ENCODE results near the gene THRB.

Gene THRB

DNA sequence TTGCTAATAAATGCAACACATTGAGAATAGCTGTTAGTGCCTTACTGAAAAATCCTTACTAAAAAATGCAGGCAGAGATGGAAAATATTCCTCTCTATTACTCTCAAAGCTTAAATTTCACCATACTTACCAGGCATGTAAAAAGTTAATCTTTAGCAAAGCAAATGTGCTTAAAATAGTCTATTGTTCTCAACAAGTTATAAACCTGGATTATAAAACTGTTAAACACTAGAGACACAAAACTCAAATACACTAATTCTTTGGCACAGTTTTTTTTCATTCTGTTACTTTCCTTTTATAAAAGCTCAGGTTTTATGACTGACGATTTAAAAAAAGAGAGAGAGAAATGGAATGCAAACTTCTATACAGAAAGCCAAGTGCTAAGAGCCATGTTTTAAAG is 119.8 kb downstream of the THRB start:
- DNase-seq (ENCODE audit: low spot score) = no peak

DNA sequence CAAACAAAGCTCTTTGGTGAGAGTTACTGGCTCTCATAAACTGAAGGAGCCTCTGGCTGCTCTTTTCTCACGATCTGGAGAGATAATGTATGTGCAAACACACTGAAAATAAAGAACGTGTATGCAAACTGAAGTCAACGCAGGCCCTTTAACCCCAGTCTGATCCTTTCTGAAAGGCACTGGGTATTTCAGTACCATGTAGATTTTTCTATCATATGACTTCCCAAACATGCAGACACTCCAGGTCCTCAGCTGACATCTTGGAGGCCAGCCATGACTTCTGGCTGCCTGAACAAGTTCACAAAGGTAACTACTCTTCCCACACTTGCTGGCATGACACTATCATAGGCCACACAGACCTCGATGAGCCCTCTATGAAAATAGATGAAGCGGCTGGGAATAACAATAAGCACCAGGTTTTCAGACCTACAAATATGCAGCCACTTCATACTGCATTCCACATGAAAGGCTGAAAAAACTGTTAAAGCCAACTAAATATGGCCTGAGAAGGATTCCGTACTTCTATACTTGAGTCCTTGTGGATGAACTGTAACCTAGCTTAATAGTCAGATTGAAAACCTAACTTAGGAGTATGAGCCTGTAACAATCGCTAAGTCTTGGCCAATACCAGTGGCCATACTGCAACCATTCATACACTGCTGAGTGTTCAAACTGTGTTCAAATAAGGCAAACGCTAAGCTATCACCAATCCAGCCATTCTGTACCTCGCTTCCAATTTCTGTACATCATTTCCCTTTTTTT is 121.3 kb downstream of the THRB start:
- DNase-seq (ENCODE audit: low spot score) = no peak

DNA sequence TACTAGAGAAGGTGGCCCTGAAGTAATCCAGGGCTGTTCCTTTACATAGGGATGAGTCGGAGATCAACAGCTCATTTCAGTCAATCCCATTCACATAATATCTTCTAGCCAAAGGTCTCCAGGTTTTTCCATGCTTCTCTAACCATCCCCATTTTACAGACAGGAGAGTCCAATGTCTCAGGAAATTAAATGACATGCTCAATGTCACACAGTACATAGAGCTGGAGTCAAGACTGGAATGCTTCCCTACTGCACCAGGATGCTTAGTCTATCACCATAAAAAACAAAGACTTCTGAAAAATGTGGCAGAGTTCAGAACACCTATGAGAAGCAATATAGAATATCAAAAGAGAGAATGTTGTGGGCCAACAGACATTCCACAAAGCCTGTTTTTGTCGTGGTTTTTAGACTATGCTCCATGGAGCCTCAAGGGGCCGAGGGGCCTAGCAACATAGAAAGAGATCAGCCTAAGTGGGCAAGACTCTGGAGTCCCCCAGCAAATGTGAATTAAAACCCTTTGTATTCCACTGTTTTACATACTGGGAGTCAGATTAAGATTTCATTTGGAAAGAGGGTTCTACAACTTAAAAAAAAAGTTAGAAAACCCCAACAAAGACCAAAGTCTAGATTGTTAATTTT is 122.0 kb downstream of the THRB start:
- DNase-seq (ENCODE audit: low spot score) = no peak

DNA sequence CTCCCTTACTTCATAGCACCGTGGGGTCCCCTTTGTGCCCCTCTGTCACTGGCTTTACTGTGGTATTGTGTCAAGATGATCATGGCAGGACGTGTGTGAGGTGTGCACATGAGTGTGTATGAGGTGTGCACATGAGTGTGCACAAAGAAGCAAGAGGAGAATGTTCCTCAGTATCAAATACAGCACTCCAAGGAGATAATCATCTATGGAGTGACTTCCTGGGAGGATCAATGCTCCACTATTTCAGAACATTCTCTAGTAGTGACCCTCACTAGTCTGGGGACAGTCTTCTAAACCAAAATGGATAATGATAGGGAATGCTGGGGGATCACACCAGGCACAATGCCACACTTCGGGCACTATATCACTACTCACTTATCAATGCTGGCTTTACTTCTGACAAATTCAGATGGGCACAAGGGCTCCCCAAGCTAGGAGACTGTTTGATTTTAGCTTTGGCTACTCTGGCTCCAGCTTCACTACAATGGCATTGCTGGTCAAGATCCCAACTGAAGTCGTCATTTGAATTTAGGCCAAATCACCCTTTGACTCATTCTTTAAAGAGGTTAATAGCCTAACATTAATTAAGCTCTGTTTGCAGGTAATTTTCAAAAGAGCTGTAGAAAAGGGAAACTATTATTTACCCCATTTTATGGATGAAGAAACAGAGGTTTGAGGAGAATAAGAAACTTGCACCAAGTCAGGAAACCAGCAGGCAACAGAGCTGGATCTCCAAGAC is 124.1 kb downstream of the THRB start:
- no peak for DNase-seq (ENCODE audit: low spot score)

DNA sequence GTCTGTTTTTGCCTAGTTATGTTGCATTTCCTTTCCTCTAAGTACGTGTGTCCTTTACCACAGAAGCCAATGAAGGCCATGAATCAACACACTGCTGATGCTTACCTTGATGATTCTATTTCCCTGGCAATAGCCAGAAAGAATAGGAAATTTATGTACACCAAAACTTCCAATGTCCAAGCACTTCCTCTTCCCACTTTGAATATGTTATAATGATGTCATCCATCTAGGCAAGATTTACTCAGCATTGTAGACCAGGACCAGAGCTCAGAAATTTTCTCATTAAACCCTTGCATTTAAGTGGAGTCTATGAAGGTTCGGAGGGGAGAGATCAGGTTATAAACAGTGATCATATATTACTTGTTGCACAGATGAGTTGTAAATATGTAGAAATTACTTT is 126.0 kb downstream of the THRB start:
- no peak for DNase-seq (ENCODE audit: low spot score)

DNA sequence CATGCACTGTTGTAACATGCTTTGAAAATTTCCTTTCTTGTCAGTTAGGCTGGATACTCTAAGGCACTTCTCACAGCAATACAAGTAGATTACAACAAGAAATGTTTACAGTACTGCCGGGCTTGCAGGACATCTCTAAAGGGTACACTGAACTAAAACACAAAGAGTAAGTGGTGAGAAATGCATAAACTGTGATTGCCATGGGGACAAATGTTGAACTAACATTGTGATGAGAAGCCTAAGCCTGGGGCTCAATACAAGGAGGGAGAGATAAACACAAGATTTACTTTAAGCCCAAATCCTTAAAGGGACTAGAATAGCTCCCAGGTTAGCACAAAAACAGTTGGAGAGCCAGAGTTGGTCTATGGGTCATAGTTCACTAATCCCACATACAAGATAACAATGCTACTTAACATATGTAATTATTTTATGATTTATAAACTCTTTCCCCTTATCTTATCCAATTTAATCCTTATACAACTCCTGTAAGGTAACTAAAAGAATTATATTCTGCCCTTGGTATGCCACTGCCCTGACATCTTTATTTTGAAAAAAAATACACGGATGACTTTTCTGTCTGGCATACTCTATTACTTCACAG is 126.9 kb downstream of the THRB start:
- no peak for DNase-seq (ENCODE audit: low spot score)

DNA sequence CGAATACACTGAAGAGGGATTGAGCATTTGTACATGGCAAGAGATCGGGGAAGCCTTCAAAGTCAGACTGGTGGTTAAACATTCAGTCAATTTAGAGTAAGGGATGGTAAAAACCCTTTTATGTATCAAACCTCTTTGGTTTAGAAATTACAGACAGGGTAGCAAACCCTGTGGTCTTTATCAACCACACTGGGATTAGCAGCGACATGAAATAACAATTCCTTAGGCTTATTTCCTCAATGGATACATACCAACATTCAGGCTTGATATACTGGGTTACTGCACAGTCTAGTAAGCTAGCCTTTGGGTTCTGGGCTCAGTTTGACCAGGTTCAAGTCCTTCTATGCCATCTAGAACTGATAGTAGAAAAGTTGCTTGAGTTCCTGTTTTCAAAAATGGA is 127.4 kb downstream of the THRB start:
- DNase-seq (ENCODE audit: low spot score) = no peak

DNA sequence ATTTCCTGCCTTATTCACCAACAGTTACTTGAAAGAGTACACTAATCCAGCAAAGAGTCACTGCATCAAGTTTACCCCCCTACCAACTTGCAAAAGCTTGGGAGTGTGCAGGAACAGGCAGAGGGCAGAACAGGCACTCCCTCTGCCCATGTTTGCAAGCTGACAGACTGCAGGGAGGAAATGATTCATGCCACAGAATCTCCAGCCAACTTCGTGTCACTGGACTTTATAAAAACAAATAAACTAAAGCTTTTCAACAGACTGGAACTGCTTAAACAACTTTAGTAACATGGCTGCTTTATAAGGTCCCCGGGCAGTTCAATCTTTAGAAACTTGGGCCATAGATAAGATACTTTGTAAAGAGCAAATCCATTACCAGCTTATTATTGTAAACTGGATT is 129.5 kb downstream of the THRB start:
- no peak for DNase-seq (ENCODE audit: low spot score)

DNA sequence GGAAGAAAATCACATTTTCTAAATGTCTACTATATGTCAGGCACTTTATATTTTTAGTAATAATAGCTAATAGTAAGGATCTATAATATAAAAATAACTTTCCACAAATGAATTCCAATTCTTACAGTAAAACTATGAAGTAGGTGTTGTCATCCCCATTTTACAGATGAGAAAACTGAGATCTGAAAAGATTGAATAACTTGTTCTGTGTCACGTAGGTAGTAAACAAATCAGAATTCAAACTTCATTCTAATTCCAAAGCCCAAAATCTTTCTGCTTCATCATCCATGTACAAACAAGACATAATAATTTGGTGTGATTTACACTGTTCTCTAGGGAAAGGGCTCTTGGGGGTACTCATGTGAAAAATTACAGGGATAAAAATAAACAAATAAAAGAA is 130.3 kb downstream of the THRB start:
- no peak for DNase-seq (ENCODE audit: low spot score)

DNA sequence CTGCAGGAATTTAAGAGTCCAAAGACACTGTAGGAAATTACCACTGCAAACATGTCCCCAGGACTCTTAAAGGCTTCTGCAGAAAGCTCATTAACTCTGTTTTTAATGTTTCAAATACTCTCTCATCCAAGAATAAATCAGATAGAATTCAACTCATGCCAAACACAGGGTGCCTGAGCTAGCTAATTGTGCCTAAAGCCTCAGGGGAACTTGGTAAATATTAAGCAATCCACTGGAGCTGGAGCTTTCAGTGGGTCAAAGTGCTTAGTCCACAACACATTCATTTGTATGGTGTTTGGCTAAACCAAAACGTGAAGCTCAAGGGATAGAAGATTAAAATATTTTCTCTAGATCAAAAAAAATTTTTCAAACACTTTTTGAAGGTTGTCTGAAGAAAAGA is 131.4 kb downstream of the THRB start:
- DNase-seq (ENCODE audit: low spot score) = no peak

DNA sequence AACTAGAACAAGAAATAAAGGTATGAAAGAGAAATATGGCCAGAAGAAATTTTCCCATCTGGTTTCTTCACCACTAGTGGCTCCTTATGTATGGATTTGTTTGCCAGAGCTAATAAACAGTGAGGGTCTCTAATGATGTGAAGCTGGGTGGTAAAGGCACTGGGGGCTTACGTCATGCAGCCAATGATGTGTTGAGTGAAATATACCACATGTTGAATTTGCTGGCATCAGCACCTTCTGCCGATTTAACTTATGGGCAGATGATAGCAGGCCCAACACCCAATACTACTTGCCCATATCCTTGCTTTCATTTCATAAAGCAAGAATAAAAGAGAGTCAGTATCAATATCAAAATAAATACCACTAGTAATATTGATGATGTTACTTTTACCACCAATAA is 133.0 kb downstream of the THRB start:
- no peak for DNase-seq (ENCODE audit: low spot score)

DNA sequence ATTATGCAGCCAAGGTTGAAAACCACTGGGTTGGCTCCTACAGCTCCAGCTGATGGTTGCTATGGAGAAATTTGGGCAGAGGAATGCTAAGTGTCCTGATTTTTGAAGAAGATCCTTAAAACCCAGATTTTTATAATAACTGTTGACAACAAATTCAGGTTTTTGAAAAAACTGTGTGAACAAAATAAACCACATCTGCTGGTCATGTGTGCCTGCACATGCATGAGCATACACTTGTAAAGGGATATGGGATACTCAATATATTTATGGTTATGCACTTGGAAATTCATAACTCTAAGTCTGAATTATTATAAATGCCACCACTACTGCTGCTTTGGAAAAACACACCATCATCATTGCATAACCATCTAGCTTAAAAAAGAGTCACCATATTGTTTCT is 133.7 kb downstream of the THRB start:
- no peak for DNase-seq (ENCODE audit: low spot score)

DNA sequence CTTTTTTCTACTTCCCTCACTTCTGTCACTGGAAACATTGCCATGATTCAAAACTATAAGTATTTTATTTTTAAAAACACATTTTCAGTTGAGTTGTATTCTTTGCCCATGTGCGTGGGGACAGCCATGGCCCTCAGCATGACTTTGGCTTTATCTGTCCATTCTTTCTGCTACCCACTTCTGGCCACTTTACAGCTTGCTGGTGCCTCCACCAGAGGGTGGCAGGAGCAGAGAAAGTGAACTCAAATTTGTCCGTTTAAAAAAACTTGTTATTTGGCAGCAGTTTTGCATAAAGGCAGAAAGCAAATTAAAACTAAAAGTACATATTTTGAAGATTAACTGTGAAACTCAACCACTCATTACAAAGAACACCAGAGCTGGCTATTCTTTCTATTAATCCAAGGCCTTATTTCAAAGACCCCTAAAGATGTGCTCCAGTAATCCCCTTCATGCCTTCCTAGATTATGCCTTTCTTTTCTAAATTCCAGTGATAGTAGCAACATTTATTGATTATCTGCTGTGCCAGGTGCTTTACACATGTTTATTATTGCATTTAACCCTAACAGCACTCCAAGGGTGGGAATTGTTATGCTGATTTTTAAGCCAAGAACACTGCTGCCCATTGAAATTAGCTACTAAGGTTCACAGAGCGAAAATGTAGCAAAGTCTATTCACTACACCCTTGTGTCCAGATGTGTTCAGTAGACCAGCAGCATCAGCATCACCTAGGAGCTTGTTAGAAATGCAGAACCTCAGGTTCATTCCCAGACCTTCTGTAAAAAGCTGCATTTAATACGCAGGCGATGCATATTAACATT is 134.8 kb downstream of the THRB start:
- no peak for DNase-seq (ENCODE audit: low spot score)

DNA sequence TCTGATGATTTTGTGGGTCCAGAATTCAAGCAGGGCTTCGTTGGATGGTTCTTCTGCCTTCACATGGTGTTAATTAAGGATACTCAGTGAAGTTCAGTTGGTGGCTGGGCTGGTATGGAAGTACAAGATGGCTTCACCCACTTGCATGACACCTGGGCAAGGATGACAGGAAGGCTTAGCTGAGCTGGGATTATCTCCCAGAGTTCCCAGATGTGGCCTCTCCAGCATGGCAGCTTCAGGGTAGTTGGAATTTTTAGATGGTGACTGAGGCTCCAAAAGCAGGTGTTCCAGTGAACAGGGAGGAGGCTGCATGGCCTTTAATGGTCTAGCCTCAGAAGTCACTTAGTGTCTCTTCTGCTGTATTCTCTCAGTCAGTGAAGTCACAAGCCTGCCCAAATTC is 135.5 kb downstream of the THRB start:
- no peak for DNase-seq (ENCODE audit: low spot score)

DNA sequence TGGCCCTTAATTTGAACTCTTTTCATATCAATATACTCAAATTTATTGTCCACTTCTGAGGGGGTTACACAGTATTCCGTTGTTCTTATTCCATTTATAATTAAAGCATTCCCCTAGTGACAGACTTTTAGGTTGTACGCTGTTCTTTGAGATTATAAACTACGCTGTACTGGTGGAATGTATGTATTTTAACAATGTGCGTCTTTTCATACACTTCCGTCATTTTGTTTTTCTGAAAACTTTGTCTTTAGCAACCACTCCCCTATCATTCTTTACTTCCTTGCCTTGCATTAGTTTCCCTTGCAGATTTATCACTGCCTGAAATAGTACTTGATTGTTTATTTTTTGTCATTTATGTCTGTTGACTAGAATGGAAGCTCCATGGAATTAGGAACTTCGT is 137.0 kb downstream of the THRB start:
- DNase-seq (ENCODE audit: low spot score) = no peak

DNA sequence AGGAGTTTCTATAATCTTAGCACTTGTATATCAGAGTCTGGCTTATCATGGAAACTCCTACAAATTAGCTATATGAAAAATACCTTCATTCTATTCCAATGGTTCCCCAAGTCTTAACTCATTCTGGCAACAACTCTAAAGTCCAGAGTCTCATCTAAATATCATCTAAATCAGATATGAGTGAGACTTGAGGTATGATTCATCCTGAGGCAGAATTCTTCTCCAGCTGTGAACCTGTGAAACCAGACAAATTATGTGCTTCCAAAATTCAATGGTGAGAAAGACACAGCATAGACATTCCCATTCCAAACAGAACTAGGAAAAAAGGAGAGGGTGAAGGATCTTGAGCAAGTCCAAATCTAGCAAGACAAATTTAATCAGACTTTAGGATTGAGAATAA is 138.8 kb downstream of the THRB start:
- DNase-seq (ENCODE audit: low spot score) = no peak

DNA sequence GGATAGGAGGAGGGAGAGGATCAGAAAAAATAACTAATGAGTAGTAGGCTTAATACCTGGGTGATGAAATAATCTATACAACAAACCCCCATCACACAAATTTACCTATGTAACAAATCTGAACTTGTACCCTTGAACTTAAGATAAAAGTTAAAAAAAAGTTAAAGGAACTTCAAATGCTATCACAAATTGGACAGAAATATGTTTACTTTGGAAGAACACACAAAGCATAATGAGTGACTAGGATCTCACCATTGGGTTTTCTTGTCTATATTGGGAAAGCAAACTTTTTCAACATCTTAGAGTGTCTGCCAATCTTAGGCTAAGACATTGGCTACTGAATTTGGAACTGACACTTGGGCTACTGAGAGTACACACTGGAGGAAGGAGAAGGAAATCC is 140.4 kb downstream of the THRB start:
- no peak for DNase-seq (ENCODE audit: low spot score)

DNA sequence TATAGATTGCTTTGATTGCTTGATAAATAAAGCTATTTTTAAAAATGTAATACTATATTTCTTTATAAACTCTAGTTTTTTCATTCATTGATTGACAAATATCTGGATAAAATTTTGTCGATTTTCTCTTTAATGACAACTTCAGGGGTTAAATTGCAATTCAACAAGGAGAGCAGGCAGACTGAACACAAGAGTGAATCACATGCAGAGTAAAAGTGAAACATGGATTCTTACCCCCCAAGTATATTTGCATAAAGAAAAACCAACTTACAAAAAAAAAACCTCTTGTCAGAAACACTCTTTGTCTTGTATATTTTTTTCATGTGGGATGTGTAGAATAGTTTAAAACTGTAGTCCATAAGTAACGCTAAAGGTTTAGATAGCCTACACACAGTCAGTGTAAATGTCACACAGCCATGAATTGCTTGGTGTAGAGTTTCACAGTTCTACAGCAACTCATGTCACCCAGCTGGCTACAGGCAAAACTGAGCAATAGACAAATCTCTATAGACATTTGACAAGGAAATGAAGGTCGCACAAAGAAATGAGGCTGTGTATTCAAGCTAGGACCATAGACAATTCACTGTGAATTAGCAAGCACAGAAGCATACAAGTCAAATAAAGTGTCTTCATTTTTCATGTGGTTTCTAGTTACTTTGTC is 141.6 kb downstream of the THRB start:
- DNase-seq (ENCODE audit: low spot score) = no peak

DNA sequence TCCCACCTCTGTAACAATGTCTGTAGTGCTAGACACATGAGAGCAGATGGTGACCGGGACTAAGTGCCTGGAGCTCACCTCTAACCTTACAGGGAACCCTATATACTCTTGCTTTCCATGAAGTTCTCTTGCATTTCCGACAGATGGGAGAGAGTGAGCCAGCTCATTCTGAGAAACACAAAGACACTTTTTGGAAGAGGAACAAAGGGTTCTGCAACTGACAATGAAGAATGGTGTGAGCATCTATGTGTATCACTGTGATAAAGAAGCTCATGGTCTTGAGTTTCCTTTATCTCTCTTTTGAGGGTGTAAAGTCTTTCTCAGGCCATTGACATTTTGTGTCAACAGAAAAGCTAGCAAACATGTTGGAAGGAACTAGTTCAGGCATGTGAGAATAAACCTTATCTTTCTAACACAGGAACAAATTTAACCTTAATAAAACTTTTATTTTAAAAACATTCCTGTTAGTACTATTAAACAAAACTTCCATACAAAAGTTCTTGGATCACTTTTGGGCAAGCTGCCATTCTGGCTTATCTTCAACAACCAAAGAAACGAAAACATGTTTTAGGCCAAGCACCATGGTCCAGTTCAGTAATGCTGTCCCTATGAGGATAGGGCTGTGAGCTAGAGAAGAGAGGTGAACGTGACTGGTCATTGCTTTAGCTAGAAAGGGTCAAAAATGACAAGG is 142.7 kb downstream of the THRB start:
- DNase-seq (ENCODE audit: low spot score) = no peak

DNA sequence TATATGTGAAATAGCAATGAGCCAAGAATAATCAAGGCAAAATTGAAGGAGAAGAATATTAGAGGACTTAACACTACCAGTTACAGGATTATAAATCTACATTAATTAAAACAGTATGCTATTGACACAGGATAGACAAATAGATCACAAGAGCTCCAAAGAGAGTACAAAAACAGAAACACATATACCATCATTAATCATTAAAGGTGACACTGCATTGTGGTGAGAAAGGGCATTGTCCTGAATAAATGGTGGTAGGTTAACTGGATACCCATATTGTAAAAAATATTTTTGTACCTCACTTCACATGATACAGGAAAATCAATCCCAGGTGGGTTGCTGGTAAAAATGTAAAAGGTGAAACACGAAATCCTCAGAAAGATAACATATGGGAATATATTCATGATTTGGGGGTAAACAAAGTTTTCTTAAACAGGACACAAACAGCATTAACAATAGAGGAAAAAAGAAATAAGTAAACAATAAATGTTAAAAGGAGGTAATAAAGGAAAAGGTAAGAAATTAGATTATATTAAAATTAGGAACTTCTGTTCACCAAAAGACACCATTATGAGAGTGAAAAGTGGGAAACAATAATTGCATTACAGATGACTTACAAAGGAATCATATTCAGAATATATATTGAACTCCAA is 145.2 kb downstream of the THRB start:
- DNase-seq (ENCODE audit: low spot score) = no peak
